ENCODE results near the gene KRTAP10-2. TPM values are rescaled to one million over a fixed set of nuclear protein-coding genes. Genes with fewer than 3 reads are reported as not detected.

The KRTAP10-2 gene
- total RNA-seq, 2 donors from 2014 or later = not detected

- Mint-ChIP-seq H3K27ac (no peak overlapping the region), H3K4me3 (no peak overlapping the region), H3K27me3 (peaks cover 8% of the 10 kb centered on the region), H3K36me3 (ENCODE audit: low read depth) (no peaks in the 10 kb centered on the region), H3K4me1 (no peaks in the 10 kb centered on the region), H3K9me3 (no peaks in the 10 kb centered on the region)
- no peak for ATAC-seq (replicated peaks)
Observed at GRCh38 chr21:44530903-44531605, 20.3 kb downstream of the KRTAP10-2 start.

- H3K27ac Mint-ChIP-seq = no peak overlapping the region
- no peaks in the 10 kb centered on the region for H3K36me3 Mint-ChIP-seq (ENCODE audit: low read depth)
- no peaks in the 10 kb centered on the region for H3K4me1 Mint-ChIP-seq
- H3K27me3 Mint-ChIP-seq = peaks cover 8% of the 10 kb centered on the region
- H3K9me3 Mint-ChIP-seq = no peaks in the 10 kb centered on the region
- no peak for ATAC-seq (replicated peaks)
- no peak overlapping the region for H3K4me3 Mint-ChIP-seq
Observed at GRCh38 chr21:44530221-44530902, 20.9 kb downstream of the KRTAP10-2 start.

- H3K4me1 Mint-ChIP-seq = no peaks in the 10 kb centered on the region
- H3K4me3 Mint-ChIP-seq = no peak overlapping the region
- no peaks in the 10 kb centered on the region for H3K36me3 Mint-ChIP-seq (ENCODE audit: low read depth)
- peaks cover 8% of the 10 kb centered on the region for H3K27me3 Mint-ChIP-seq
- H3K9me3 Mint-ChIP-seq = no peaks in the 10 kb centered on the region
- H3K27ac Mint-ChIP-seq = no peak overlapping the region
- ATAC-seq (replicated peaks) = no peak
Observed at GRCh38 chr21:44529503-44530125, 21.7 kb downstream of the KRTAP10-2 start.

GRCh38 chr21:44529011-44529421 is 22.3 kb downstream of the KRTAP10-2 start:
- H3K27ac Mint-ChIP-seq = no peak overlapping the region
- H3K4me3 Mint-ChIP-seq = no peak overlapping the region
- H3K4me1 Mint-ChIP-seq = no peaks in the 10 kb centered on the region
- peaks cover 8% of the 10 kb centered on the region for H3K27me3 Mint-ChIP-seq
- H3K36me3 Mint-ChIP-seq (ENCODE audit: low read depth) = no peaks in the 10 kb centered on the region
- no peaks in the 10 kb centered on the region for H3K9me3 Mint-ChIP-seq
- ATAC-seq (replicated peaks) = no peak

GRCh38 chr21:44528634-44528995 is 22.7 kb downstream of the KRTAP10-2 start:
- Mint-ChIP-seq H3K27ac (no peak overlapping the region), H3K4me3 (no peak overlapping the region), H3K9me3 (no peaks in the 10 kb centered on the region), H3K36me3 (ENCODE audit: low read depth) (no peaks in the 10 kb centered on the region), H3K4me1 (no peaks in the 10 kb centered on the region), H3K27me3 (peaks cover 8% of the 10 kb centered on the region)
- no peak for ATAC-seq (replicated peaks)

GRCh38 chr21:44527983-44528633 is 23.2 kb downstream of the KRTAP10-2 start:
- peaks cover 8% of the 10 kb centered on the region for H3K27me3 Mint-ChIP-seq
- no peak overlapping the region for H3K27ac Mint-ChIP-seq
- no peak overlapping the region for H3K4me3 Mint-ChIP-seq
- H3K4me1 Mint-ChIP-seq = no peaks in the 10 kb centered on the region
- ATAC-seq (replicated peaks) = no peak
- H3K36me3 Mint-ChIP-seq (ENCODE audit: low read depth) = no peaks in the 10 kb centered on the region
- H3K9me3 Mint-ChIP-seq = no peaks in the 10 kb centered on the region

- Mint-ChIP-seq H3K27me3 (peaks cover 8% of the 10 kb centered on the region), H3K4me1 (no peaks in the 10 kb centered on the region), H3K4me3 (no peak overlapping the region), H3K36me3 (ENCODE audit: low read depth) (no peaks in the 10 kb centered on the region), H3K27ac (no peak overlapping the region), H3K9me3 (no peaks in the 10 kb centered on the region)
- ATAC-seq (replicated peaks) = no peak
Observed at GRCh38 chr21:44527156-44527982, 23.9 kb downstream of the KRTAP10-2 start.

- Mint-ChIP-seq H3K27me3 (peaks cover 5% of the 10 kb centered on the region), H3K27ac (no peak overlapping the region), H3K4me3 (no peak overlapping the region), H3K36me3 (ENCODE audit: low read depth) (no peaks in the 10 kb centered on the region), H3K4me1 (no peaks in the 10 kb centered on the region), H3K9me3 (no peaks in the 10 kb centered on the region)
- ATAC-seq (replicated peaks) = no peak
Observed at GRCh38 chr21:44526096-44526997, 25.0 kb downstream of the KRTAP10-2 start.

GRCh38 chr21:44525391-44526095 is 25.8 kb downstream of the KRTAP10-2 start:
- Mint-ChIP-seq H3K27me3 (peaks cover 5% of the 10 kb centered on the region), H3K36me3 (ENCODE audit: low read depth) (no peaks in the 10 kb centered on the region), H3K27ac (no peak overlapping the region), H3K9me3 (no peaks in the 10 kb centered on the region), H3K4me1 (no peaks in the 10 kb centered on the region), H3K4me3 (no peak overlapping the region)
- no peak for ATAC-seq (replicated peaks)

GRCh38 chr21:44524414-44525371 is 26.6 kb downstream of the KRTAP10-2 start:
- H3K9me3 Mint-ChIP-seq = no peaks in the 10 kb centered on the region
- no peaks in the 10 kb centered on the region for H3K36me3 Mint-ChIP-seq (ENCODE audit: low read depth)
- no peaks in the 10 kb centered on the region for H3K27me3 Mint-ChIP-seq
- no peak overlapping the region for H3K27ac Mint-ChIP-seq
- H3K4me1 Mint-ChIP-seq = no peaks in the 10 kb centered on the region
- ATAC-seq (replicated peaks) = peak; percentile 34
- no peak overlapping the region for H3K4me3 Mint-ChIP-seq

GRCh38 chr21:44523567-44524413 is 27.5 kb downstream of the KRTAP10-2 start:
- H3K4me1 Mint-ChIP-seq = no peaks in the 10 kb centered on the region
- no peak overlapping the region for H3K4me3 Mint-ChIP-seq
- peak; percentile 16 for ATAC-seq (replicated peaks)
- no peaks in the 10 kb centered on the region for H3K36me3 Mint-ChIP-seq (ENCODE audit: low read depth)
- H3K27me3 Mint-ChIP-seq = no peaks in the 10 kb centered on the region
- H3K27ac Mint-ChIP-seq = no peak overlapping the region
- H3K9me3 Mint-ChIP-seq = no peaks in the 10 kb centered on the region

Measured in activated T-helper 17 cell treated with anti-CD3 and anti-CD28 coated beads, Interleukin-2, amount 50 U/mL, for 72 hours (primary cell).